GM18858 (cell line): ENCODE measurements around the gene FUT9.

ENCODE experiments used
- ATAC-seq: cut with Tn5 transposase; IDR thresholded peaks from one replicate; pipeline ENCODE4 v1.9.1; 2021; ENCODE audit not compliant: unreplicated experiment

The FUT9 gene

GRCh38 chr6:96066376-96066775 is 50.6 kb downstream of the FUT9 start:
- ATAC-seq, result no peak

- ATAC-seq, result no peak
Measured at GRCh38 chr6:96073555-96073954, 57.8 kb downstream of the FUT9 start.

- no peak for ATAC-seq
Measured at GRCh38 chr6:96074006-96074405, 58.2 kb downstream of the FUT9 start.

DNA sequence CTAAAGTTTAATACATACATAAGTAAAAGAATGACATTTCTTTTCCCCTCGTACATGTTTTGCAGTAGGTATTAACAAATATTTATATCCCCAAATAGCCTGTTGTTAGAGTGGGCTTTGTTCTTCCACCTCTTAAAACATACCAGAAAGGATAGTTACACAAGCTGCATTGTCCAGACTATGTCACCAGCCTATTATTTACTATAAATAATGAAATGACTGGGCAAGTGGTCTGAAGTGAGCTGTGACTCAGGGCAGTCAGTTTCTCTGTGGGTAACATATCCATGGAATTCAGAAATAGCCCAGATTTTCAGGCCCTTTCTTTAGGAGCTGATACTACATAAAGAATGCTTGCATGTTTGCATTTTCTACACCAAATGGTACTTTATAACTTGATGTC is 60.1 kb downstream of the FUT9 start:
- ATAC-seq, result no peak

GRCh38 chr6:96086745-96087144 is 71.0 kb downstream of the FUT9 start:
- ATAC-seq, result no peak

GRCh38 chr6:96089173-96089572 is 73.4 kb downstream of the FUT9 start:
- ATAC-seq, result no peak

- no peak for ATAC-seq
Measured at GRCh38 chr6:96094077-96094476, 78.3 kb downstream of the FUT9 start.

GRCh38 chr6:96099069-96099468 is 83.3 kb downstream of the FUT9 start:
- ATAC-seq, result no peak

GRCh38 chr6:96101564-96101963 is 85.8 kb downstream of the FUT9 start:
- ATAC-seq, result no peak

DNA sequence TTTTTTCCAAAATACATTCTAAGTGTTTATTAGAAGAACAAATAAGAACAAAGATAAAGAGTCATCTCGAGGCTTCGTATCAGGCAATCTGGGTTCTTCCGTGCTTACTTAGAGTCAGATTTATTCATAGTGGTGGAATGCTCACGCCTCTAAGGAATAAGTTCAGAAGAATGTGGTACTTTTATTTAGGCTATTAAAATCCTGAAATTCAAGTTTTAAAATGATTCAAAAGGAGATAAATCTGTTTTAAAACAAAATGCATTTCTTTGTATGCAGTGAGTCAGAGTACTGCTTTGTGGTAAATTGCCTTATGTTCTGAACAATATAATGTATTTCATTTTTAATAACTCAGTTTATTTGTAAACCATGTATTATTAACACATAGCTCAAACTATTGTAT is 89.1 kb downstream of the FUT9 start:
- no peak for ATAC-seq

- no peak for ATAC-seq
Measured at GRCh38 chr6:96110878-96111277, 95.1 kb downstream of the FUT9 start.

DNA sequence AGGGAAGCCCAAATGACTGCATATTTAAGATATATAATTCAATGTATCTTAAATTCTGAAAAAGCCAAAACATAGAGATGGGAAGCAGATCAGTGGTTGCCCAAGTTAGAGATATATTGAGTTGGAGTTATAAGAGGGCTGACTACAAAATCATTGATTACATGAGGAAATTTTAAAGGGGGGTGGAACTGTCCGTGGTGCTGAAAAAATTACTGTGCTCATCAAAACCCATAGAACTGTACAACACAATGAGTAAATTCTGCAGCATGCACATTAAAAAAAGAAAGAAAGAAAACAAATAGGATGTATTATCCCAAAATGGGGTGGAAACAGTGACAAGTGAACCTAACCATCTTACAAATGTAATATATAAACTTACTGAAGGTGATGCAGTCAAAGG is 100.9 kb downstream of the FUT9 start:
- no peak for ATAC-seq

- ATAC-seq, result no peak
Measured at GRCh38 chr6:96124778-96125177, 109.0 kb downstream of the FUT9 start.

GRCh38 chr6:96138406-96138805 is 122.6 kb downstream of the FUT9 start:
- ATAC-seq, result no peak

DNA sequence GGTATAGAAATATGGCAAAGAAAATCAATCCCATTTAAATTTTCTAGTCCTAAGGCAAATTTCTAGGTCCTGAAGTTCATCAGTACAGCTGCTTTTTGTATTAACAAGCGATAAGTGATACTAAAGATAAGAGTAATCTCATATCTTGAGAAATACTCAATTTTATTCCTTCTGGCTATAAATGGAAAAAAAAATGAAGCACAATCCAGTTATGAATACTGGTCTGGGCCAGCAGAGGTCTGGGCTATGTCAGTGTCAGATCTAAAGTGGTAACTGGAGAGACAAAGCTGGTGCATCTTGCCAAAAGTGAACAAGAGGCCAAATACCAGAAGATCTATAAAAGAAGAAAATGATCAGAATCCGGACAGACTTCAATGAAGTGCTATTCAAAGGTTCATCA is 126.4 kb downstream of the FUT9 start:
- ATAC-seq, result no peak

- ATAC-seq, result no peak
Measured at GRCh38 chr6:96150431-96150830, 134.7 kb downstream of the FUT9 start.

DNA sequence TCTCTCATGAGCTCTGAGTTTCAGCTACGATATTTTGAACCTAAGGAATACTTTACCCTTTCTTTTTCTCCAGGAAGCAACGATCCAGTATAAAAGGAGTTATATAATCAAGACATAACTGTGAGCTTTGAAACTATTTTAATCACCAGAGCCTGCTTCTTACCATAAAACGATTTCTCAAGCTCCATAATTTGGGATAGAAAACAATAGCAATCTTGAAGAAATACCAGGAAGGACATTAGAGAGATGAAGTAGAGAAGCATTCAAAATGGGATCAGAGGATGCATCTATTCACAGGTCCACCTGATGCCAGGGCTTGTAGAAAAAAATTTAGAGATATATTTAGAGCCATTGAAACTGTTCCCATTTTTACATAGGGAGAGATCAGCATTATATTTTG is 135.9 kb downstream of the FUT9 start:
- no peak for ATAC-seq

GRCh38 chr6:96152114-96152708 is 136.4 kb downstream of the FUT9 start:
- no peak for ATAC-seq

GRCh38 chr6:96153775-96154174 is 138.0 kb downstream of the FUT9 start:
- ATAC-seq, result no peak

DNA sequence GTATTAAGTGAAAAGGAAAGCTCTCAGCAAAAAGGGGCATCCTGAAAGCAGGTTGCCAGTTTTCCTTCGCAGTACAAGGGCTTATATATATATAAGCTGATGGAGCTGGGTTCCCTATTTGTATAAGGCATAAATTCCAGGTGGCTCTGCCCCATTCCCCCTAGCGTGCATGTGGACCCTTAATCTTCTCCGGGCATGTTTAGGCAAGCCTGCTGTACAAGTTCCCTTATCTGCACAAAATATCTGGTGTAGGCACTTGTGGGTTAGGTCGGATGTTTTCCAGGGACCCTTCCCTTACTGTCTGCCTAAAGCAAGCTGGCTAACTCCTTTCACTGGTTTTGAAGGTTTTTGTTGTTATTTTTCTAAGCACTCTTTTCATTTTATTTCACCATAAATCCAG is 140.7 kb downstream of the FUT9 start:
- ATAC-seq, result no peak

DNA sequence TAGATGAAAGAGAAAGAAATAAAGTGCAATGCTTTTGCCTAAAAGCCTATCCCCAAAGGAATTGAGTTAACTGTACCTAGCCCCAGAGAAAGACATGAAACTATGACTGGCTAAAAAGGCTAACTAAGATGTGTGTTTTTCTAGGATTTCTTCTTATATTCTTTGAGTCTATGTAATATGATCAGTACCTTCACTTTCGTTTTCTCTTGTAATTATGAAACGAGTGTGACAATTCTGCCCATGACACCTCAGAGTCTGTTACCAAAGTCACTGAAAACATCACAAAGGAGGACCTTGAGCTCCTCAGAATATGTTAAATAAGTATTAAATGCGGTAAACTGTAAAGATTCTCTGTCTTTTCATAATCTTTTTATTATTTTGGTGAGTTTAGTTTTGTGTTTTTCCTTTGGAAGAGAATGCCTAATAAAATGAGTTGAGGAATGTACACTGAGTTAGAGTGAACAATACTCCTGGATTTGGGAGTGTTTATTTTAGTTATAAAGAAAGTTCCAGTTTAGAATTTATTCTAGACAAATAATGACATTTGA is 141.3 kb downstream of the FUT9 start:
- ATAC-seq, result peak; percentile 95

- no peak for ATAC-seq
Measured at GRCh38 chr6:96162711-96163120, 146.9 kb downstream of the FUT9 start.

DNA sequence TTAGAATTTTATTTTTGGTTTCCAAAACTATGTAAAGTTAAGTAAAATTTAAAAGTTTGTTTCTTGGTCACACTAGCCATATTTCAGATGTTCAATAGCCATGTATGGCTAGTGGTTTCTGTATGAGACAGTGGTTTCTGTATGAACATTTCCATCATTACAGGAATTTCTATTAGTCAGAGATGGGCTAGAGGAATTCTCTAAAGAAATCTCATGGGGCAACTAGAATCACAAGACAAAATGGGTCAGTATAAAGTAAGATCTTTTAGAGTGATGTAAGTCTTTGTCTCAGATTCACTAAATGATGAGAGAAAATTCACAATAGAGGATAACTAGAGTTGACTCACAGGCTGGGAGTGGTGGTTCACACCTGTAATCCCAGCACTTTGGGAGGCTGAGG is 149.0 kb downstream of the FUT9 start:
- peak; percentile 55 for ATAC-seq
